SK-N-SH treated with all-trans-retinoic acid at 6 μM for 48 hours (cell line): ENCODE results near the gene CELSR3.

Experiments
- ATAC-seq: fragments of 200-7000 bp; cut with Tn5 transposase; 3 replicates; pipeline ENCODE4 v1.9.1; 2020; ENCODE audit warnings: mild to moderate bottlenecking, moderate library complexity
- ARNTL ChIP-seq: fragments of 450-650 bp; formaldehyde crosslinking; IDR thresholded peaks from 2 replicates; pipeline ENCODE4 v1.5.0; 2020; ENCODE audit warnings: low read depth, mild to moderate bottlenecking, moderate library complexity, borderline replicate concordance
- BACH2 ChIP-seq: fragments of 250-450 bp; sonication (Bioruptor Pico); IDR thresholded peaks from 2 replicates; pipeline ENCODE4 v1.9.0; 2021; ENCODE audit warnings: mild to moderate bottlenecking, borderline replicate concordance
- CREB5 ChIP-seq: fragments of 250-450 bp; sonication (Bioruptor Pico); IDR thresholded peaks from 2 replicates; pipeline ENCODE4 v1.5.1; 2020; ENCODE audit warnings: low read depth, mild to moderate bottlenecking, moderate library complexity
- CSDC2 ChIP-seq: fragments of 250-450 bp; sonication (Bioruptor Pico); IDR thresholded peaks from 2 replicates; pipeline ENCODE4 v1.5.0; 2020; ENCODE audit warnings: mild to moderate bottlenecking, moderate library complexity
- CSRNP3 ChIP-seq: fragments of 250-450 bp; sonication (Bioruptor Pico); IDR thresholded peaks from 2 replicates; pipeline ENCODE4 v1.5.1; 2021; ENCODE audit warnings: mild to moderate bottlenecking, moderate library complexity
- ESRRG ChIP-seq: fragments of 250-450 bp; sonication (Bioruptor Pico); IDR thresholded peaks from 2 replicates; pipeline ENCODE4 v1.6.1; 2021; ENCODE audit warnings: mild to moderate bottlenecking
- GLIS3 ChIP-seq: fragments of 250-450 bp; sonication (Bioruptor Pico); IDR thresholded peaks from 2 replicates; pipeline ENCODE4 v1.5.0; 2020; ENCODE audit warnings: mild to moderate bottlenecking, moderate library complexity
- ISL1 ChIP-seq: fragments of 250-450 bp; sonication (Bioruptor Pico); IDR thresholded peaks from 2 replicates; pipeline ENCODE4 v2.1.2; 2022; ENCODE audit warnings: mild to moderate bottlenecking, moderate library complexity
- PATZ1 ChIP-seq: fragments of 250-450 bp; sonication (Bioruptor Pico); IDR thresholded peaks from 2 replicates; pipeline ENCODE4 v1.8.0; 2020; ENCODE audit warnings: mild to moderate bottlenecking, moderate library complexity, borderline replicate concordance
- POU6F1 ChIP-seq: fragments of 250-450 bp; sonication (Bioruptor Pico); IDR thresholded peaks from 2 replicates; pipeline ENCODE4 v1.8.0; 2021; ENCODE audit warnings: low read depth, mild to moderate bottlenecking, moderate library complexity, borderline replicate concordance
- PPARA ChIP-seq: fragments of 250-450 bp; sonication (Bioruptor Pico); IDR thresholded peaks from 2 replicates; pipeline ENCODE4 v1.5.0; 2020; ENCODE audit warnings: mild to moderate bottlenecking, borderline replicate concordance
- RARB ChIP-seq: fragments of 250-450 bp; sonication (Bioruptor Pico); IDR thresholded peaks from 2 replicates; pipeline ENCODE4 v1.8.0; 2021; ENCODE audit warnings: mild to moderate bottlenecking, moderate library complexity
- SNAI2 ChIP-seq: fragments of 250-450 bp; sonication (Bioruptor Pico); IDR thresholded peaks from 2 replicates; pipeline ENCODE4 v1.5.0; 2020; ENCODE audit warnings: mild to moderate bottlenecking, moderate library complexity
- TOX ChIP-seq: fragments of 250-450 bp; sonication (Bioruptor Pico); IDR thresholded peaks from 2 replicates; pipeline ENCODE4 v1.8.0; 2021; ENCODE audit warnings: mild to moderate bottlenecking, moderate library complexity, borderline replicate concordance
- TSHZ2 ChIP-seq: fragments of 250-450 bp; sonication (Bioruptor Pico); IDR thresholded peaks from 2 replicates; pipeline ENCODE4 v1.5.0; 2020; ENCODE audit warnings: mild to moderate bottlenecking, moderate library complexity
- ZC3H10 ChIP-seq: fragments of 250-450 bp; sonication (Bioruptor Pico); IDR thresholded peaks from 2 replicates; pipeline ENCODE4 v1.5.1; 2021; ENCODE audit warnings: mild to moderate bottlenecking, moderate library complexity
- ZFP3 ChIP-seq: fragments of 250-450 bp; sonication (Bioruptor Pico); IDR thresholded peaks from 2 replicates; pipeline ENCODE4 v1.5.0; 2020; ENCODE audit warnings: mild to moderate bottlenecking, moderate library complexity
- ZFP30 ChIP-seq: fragments of 450-650 bp; formaldehyde crosslinking; IDR thresholded peaks from 2 replicates; pipeline ENCODE4 v1.5.0; 2022; ENCODE audit warnings: mild to moderate bottlenecking, moderate library complexity
- ZNF565 ChIP-seq: fragments of 450-650 bp; formaldehyde crosslinking; conservative IDR thresholded peaks from 2 replicates; pipeline ENCODE4 v1.5.0; 2020; ENCODE audit warnings: low read depth, mild to moderate bottlenecking, moderate library complexity
- ZNF70 ChIP-seq: fragments of 450-650 bp; formaldehyde crosslinking; IDR thresholded peaks from 2 replicates; pipeline ENCODE4 v1.5.0; 2020; ENCODE audit warnings: mild to moderate bottlenecking, moderate library complexity

Gene CELSR3

GRCh38 chr3:48623851-48624547, 38.7 kb downstream of the CELSR3 start (continued):
- TF ChIP-seq CSRNP3 (CRISPR knock-in tag), result no peak
- no peak for TF ChIP-seq ZC3H10 (CRISPR knock-in tag)
- TF ChIP-seq RARB, result no peak

- no peak for ATAC-seq
- TF ChIP-seq CREB5 (CRISPR knock-in tag) (no peak), SNAI2 (CRISPR knock-in tag) (no peak), CSDC2 (CRISPR knock-in tag) (no peak), ZNF565 (no peak), TSHZ2 (CRISPR knock-in tag) (no peak), BACH2 (CRISPR knock-in tag) (no peak), GLIS3 (CRISPR knock-in tag) (no peak), ZNF70 (CRISPR knock-in tag) (no peak), PPARA (CRISPR knock-in tag) (no peak), ZC3H10 (CRISPR knock-in tag) (no peak), ESRRG (CRISPR knock-in tag) (no peak), ZFP3 (no peak), ZFP30 (CRISPR knock-in tag) (no peak), PATZ1 (CRISPR knock-in tag) (no peak), RARB (no peak), ISL1 (CRISPR knock-in tag) (no peak), ARNTL (CRISPR knock-in tag) (no peak), TOX (no peak), CSRNP3 (CRISPR knock-in tag) (no peak), POU6F1 (CRISPR knock-in tag) (no peak)
- TF ChIP-seq, all 23 proteins: peak for 0
Observed at GRCh38 chr3:48621461-48621869, 41.2 kb downstream of the CELSR3 start, which contains the start of gene TMEM89. Gene TMEM89, minus strand, starts transcription at chr3:48621769. Its CDS starts 13 bp downstream, at chr3:48621756.
